ENCODE results near the gene AS3MT. TPM values are rescaled to one million over a fixed set of nuclear protein-coding genes. Genes with fewer than 3 reads are reported as not detected.
A peak's percentile ranks its signal among the peaks of the same experiment; 100 is the strongest.

The AS3MT gene
- polyA plus RNA-seq, 2 of the 4 experiments (the other 2 are of a cell fraction) = 10.7 to 10.8 TPM

DNA sequence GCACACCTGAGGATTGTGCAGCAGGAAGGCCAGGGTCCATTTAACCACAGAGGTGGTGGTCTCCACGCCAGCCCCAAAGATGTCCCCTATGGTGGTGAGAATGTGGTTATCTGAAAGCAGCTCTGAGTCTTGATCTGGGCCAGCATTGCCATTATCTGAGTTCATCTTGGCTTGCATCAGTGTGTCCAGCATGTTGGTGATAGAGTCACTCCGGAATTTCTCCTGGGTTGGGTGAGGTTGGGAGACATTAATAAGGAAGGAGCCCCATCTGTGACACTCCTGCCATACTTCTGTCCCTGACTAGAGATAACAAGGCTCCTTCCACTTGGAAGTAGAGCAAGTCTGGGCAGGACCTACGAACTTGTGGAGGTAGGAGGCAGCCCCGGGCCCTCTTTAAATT is 36.3 kb upstream of the AS3MT start:
- CTCF ChIA-PET = interaction anchor here (1.3 to 13.2 kb wide), 6 partner anchors 9 to 237 kb away, joined by 4 to 242 read pairs (median 10); no protein-coding TSS in a partner anchor
- no peak for DNase-seq (ENCODE audit: low read depth in 1 of 2, low spot score in 1 of 2)
- Histone ChIP-seq H3K9me3 (no peaks in the 10 kb centered on the region), H3K4me1 (no peaks in the 10 kb centered on the region), H3K4me2 (no peak overlapping the region), H3K27ac (no peak overlapping the region), H3K4me3 (no peak overlapping the region)
- POLR2A ChIA-PET = no interaction called here
- TF ChIP-seq KDM1A (IDR thresholded peaks at IDR 0.05; ENCODE audit: low read depth) (no peak), ESRRA (IDR thresholded peaks at IDR 0.05; ENCODE audit: borderline replicate concordance, low read length) (no peak), CEBPB (IDR thresholded peaks at IDR 0.05) (no peak), EHF (CRISPR knock-in tag; IDR thresholded peaks at IDR 0.05) (no peak), HDAC2 (IDR thresholded peaks at IDR 0.05) (no peak), HEYL (CRISPR knock-in tag; IDR thresholded peaks at IDR 0.05) (no peak), CBX2 (IDR thresholded peaks at IDR 0.05; ENCODE audit: borderline replicate concordance, low read depth) (no peak), EHMT2 (IDR thresholded peaks at IDR 0.05; ENCODE audit: low read depth) (no peak)
- TF ChIP-seq, protein P1, sequence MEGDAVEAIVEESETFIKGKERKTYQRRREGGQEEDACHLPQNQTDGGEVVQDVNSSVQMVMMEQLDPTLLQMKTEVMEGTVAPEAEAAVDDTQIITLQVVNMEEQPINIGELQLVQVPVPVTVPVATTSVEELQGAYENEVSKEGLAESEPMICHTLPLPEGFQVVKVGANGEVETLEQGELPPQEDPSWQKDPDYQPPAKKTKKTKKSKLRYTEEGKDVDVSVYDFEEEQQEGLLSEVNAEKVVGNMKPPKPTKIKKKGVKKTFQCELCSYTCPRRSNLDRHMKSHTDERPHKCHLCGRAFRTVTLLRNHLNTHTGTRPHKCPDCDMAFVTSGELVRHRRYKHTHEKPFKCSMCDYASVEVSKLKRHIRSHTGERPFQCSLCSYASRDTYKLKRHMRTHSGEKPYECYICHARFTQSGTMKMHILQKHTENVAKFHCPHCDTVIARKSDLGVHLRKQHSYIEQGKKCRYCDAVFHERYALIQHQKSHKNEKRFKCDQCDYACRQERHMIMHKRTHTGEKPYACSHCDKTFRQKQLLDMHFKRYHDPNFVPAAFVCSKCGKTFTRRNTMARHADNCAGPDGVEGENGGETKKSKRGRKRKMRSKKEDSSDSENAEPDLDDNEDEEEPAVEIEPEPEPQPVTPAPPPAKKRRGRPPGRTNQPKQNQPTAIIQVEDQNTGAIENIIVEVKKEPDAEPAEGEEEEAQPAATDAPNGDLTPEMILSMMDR (IDR thresholded peaks at IDR 0.05) = no peak
- ATAC-seq = no peak
- no peak for FAIRE-seq
- WGBS (ENCODE audit: missing lambda C conversion rate) = 82% methylated on average over 4 of the region's 4 CpGs

DNA sequence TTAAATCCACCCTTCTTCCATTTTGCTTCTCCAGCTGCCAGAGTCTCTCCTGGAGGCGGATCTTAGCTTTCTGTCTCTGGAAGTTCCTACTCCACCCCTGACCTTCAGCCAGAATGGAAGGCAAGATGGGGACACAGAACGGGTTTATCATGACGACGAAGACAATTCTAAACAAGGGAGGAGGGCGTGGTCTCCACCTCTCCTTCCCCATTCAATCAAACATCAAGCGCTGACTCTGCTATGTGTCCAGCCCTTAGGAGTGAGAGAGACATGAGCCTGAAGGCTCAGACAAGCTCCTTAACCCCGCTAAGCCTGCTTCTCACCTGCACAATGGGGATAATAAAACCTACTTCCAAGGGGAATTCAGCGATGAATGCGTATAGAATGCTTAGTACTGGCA is 35.1 kb upstream of the AS3MT start:
- Histone ChIP-seq H3K27ac (no peak overlapping the region), H3K4me1 (no peaks in the 10 kb centered on the region), H3K4me2 (no peak overlapping the region), H3K4me3 (no peak overlapping the region), H3K9me3 (no peaks in the 10 kb centered on the region)
- 36% methylated on average over 9 of the region's 9 CpGs for whole genome bisulfite sequencing (ENCODE audit: missing lambda C conversion rate)
- TF ChIP-seq JUNB (IDR thresholded peaks at IDR 0.05) (no peak), NPAS2 (CRISPR knock-in tag; IDR thresholded peaks at IDR 0.05; ENCODE audit: borderline replicate concordance) (no peak), ESRRA (IDR thresholded peaks at IDR 0.05; ENCODE audit: borderline replicate concordance, low read length) (no peak), HOXB5 (CRISPR knock-in tag; IDR thresholded peaks at IDR 0.05) (no peak), JUN (IDR thresholded peaks at IDR 0.05) (no peak)
- ATAC-seq (peak; percentile 17 to 22; a peak in 3 of 6 replicates), FAIRE-seq (no peak), DNase-seq (ENCODE audit: low read depth in 1 of 2, low spot score in 1 of 2) (peak in 1 of 2 experiments; percentile 27)
- ChIA-PET POLR2A (no interaction called here), CTCF (interaction anchor here (0.5 to 13.2 kb wide), 17 partner anchors 12 to 264 kb away, joined by 3 to 242 read pairs (median 4); partner anchors contain the start of gene AS3MT)

DNA sequence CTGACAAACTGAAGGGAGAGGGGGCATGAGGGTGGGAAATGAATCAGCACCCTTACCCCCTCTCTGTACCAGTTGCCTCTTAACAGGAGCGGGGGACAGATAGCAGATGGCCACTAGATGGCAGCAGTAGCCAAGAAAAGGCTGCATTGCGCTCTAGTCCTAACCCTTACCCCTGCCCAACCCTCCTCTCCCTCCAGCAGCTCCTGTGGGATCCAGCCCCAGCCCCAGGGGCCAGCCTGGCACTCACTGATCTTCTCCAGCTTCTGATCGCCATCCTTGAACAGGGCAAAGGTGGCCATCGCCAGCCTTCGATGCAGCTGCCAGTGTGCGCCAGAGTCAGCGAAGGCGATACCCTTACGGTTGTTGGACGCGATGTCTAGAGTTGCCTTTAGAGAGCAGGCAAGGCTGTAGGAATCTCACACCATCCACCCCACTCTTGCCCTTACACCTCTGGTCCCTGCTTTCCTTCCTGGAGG is 34.2 kb upstream of the AS3MT start:
- Histone ChIP-seq H3K4me2 (no peak overlapping the region), H3K9me3 (no peaks in the 10 kb centered on the region), H3K4me3 (no peak overlapping the region), H3K4me1 (no peaks in the 10 kb centered on the region), H3K27ac (no peak overlapping the region)
- POLR2A ChIA-PET = no interaction called here
- peak; percentile 78 to 84 for DNase-seq (ENCODE audit: low read depth in 1 of 2, low spot score in 1 of 2)
- CTCF ChIA-PET = interaction anchor here (0.6 to 13.2 kb wide), 39 partner anchors 12 to 499 kb away, joined by 3 to 242 read pairs (median 3); partner anchors contain the start of genes AS3MT and CNNM2
- peak; percentile 96 to 99 for ATAC-seq
- WGBS (ENCODE audit: missing lambda C conversion rate) = 72% methylated on average over 11 of the region's 11 CpGs
- peak; percentile 13 for FAIRE-seq
- TF ChIP-seq TP53 (CRISPR knock-in tag; IDR thresholded peaks at IDR 0.05) (no peak), ESRRA (IDR thresholded peaks at IDR 0.05; ENCODE audit: borderline replicate concordance, low read length) (no peak), NFE2L2 (conservative IDR thresholded peaks at IDR 0.05; ENCODE audit: low read length) (no peak), FOSL2 (IDR thresholded peaks at IDR 0.05) (no peak), FOSL2 (CRISPR knock-in tag; IDR thresholded peaks at IDR 0.05) (no peak), BCL3 (IDR thresholded peaks at IDR 0.05) (no peak), GATA3 (IDR thresholded peaks at IDR 0.05; ENCODE audit: borderline replicate concordance) (no peak), MYC (IDR thresholded peaks at IDR 0.05; ENCODE audit: borderline replicate concordance, low read length) (no peak), JUN (IDR thresholded peaks at IDR 0.05) (no peak), E2F6 (IDR thresholded peaks at IDR 0.05; ENCODE audit: borderline replicate concordance, low read depth) (no peak), HOXB5 (CRISPR knock-in tag; IDR thresholded peaks at IDR 0.05) (no peak), MAFK (IDR thresholded peaks at IDR 0.05; ENCODE audit: partially characterized antibody) (no peak), MAZ (IDR thresholded peaks at IDR 0.05; ENCODE audit: borderline replicate concordance, low read depth, low read length) (no peak), PHF8 (IDR thresholded peaks at IDR 0.05; ENCODE audit: borderline replicate concordance, low read depth) (no peak), RAD21 (conservative IDR thresholded peaks at IDR 0.05 in 1 of 2, IDR thresholded peaks at IDR 0.05 in 1 of 2) (peak; percentile 95 to 96), PBX3 (IDR thresholded peaks at IDR 0.05) (no peak), KDM5A (IDR thresholded peaks at IDR 0.05) (no peak)
- TF ChIP-seq, protein P1 (IDR thresholded peaks at IDR 0.05) = peak; percentile 95
- TF ChIP-seq, protein P2, sequence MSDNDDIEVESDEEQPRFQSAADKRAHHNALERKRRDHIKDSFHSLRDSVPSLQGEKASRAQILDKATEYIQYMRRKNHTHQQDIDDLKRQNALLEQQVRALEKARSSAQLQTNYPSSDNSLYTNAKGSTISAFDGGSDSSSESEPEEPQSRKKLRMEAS (IDR thresholded peaks at IDR 0.05) = no peak

All from A549 (cell line).